Measurements from ENCODE around the gene NFATC1.

Gene NFATC1

GRCh38 chr18:79395761-79396404 lies at the start of gene NFATC1:
Gene NFATC1, plus strand, starts transcription at chr18:79395930. Its CDS starts 295 bp downstream, at chr18:79396225.
- DNase-seq, result peak; percentile 86

- DNase-seq, result no peak
Measured at GRCh38 chr18:79345981-79346380, 49.7 kb upstream of the NFATC1 start.

DNA sequence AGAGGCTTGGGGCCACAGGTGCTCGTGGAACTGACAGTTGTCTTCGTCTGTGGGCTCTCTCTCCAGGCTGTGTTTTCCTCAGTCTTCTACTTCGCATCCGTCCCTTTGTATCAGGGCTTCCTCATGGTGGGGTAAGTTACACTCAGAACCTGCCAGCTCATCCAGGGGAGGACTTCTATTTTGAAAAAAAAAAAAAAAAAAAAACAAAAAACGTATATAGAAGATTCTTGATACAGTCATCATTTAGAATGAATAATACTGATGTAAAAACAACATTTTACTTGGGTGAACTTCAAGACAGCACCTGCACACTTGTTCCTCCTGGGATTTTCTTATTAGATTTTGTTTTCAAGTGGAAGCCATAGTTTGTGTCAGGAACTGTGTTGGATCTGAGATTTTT lies 47.7 kb upstream of the NFATC1 start:
- DNase-seq, result no peak

GRCh38 chr18:79352432-79352831 lies 43.3 kb upstream of the NFATC1 start:
- DNase-seq, result no peak

DNA sequence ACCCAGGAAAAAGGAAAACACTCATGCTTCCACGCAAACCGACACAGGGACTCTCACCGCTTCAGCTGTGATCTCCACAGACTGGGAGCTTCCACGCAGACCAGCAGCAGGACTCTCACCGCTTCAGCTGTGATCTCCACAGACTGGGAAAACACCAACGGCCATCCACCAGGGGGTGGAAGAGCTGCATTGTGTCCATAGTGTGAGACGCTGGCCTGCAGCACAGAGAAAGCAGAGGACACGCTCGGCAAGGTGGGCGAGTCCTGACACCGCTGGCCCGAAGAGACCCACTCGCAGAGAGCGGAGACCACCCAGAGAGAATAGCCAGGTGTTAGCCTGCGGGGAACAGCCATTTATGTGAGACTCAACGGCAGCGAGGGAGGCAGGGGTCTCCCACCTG lies 42.5 kb upstream of the NFATC1 start:
- DNase-seq, result no peak

GRCh38 chr18:79354350-79354749 lies 41.4 kb upstream of the NFATC1 start:
- DNase-seq, result no peak

DNA sequence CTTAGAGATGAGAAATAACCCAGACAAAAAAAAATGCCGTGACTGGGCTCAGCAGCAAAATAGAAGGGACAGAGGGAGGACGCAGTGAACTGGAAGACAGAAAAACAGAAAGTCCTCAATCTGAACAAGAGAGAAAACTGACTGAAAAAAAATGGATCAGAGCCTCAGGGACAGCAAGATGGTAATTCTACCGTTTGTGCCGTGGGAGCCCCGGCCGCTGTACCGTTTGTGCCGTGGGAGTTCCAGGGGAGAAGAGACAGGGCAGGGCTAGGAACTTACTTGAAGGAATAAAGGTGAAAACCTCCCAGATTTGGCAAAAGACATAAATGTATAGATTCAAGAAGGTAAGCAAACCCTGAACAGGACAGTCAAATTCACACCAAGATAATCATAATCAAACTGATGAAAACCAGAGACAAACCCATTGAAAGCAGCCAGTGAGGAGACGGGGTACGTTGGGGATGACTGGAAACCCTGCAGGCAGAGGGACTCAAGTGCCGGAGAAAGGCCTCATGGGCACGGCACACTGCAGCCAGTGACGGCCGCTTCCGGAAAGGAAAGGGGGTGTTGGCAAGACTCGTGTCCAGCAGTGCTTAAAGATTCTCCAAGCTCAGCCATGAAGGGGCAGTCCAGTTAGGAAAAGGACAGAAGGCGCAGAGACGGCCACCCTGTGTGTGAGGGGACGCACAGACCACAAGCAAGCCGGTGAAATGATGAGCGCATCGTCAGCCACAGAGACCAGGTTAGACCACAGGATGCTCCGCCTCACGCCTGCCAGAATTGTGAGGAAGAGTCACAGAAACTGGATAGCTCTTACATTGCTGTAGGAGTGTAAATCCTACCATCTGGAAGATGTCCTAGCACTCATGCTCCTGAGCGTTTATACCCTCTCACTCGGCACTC lies 40.0 kb upstream of the NFATC1 start:
- DNase-seq, result no peak

DNA sequence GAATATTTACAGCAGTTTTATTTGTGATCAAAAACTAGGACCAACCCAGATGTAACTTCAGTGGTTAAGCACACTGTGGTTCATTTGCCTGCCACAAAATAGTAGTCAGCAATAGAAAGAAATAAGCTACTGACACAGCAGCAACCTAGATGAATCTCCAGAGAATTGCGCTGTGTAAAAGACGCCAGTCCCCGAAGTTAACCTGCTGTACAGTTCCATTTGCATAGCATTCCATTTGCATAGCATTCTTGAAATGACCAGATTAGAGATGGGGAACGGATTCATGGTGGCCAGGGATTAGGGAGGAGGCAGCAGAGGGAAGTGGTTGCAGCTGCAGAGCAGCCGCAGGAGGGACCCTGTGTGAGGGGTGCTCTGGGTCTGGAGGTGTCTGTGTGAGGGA lies 39.3 kb upstream of the NFATC1 start:
- no peak for DNase-seq

- DNase-seq, result no peak
Measured at GRCh38 chr18:79360933-79361332, 34.8 kb upstream of the NFATC1 start.

DNA sequence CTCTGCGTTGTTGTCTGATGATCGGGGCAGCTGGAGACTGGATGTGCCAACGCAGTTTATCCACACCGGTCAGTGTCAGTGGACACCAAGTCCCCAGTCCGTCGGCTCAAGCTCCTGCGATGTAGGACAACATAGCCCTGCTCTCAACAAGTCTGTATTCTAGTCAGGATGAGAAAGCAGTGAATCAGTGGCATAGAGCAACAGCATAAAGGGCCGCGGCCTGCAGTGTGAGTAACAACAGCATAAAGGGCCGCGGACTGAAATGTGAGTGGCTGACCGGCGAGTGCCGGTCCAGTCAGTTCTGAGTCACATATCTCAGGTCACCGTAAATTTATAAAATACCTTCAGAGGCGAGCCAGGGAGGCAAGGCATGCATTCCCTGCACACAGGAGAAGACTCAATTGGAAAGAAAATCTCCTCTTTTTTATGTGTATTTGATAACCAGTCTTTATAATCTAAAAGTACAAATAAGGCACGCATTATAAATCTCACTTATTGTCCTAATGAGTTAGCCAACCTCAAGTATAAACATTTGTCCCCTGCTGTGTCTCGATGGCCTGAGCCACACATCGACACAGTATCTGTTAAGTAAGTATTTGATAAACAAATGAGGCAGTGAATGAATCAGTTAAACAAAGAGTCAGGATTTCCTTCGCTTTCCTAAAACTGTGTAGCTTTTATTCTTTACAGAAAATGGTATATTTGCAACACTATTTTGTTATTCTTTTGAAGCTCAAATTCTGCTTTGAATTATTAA lies 33.8 kb upstream of the NFATC1 start:
- no peak for DNase-seq

DNA sequence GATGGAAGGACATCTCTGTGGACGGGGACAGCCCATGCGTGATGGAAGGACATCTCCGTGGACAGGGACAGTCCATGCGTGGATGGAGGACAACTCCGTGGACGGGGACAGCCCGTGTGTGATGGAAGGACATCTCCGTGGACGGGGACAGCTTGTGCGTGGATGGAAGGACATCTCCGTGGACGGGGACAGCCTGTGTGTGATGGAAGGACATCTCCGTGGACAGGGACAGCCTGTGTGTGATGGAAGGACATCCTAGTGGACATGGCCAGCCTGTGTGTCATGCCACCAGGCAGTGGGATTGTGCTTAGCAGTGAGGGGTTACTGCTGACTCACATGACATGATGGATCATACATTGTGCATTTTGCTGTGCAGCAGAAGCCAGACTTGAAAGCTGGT lies 30.0 kb upstream of the NFATC1 start:
- DNase-seq, result no peak

DNA sequence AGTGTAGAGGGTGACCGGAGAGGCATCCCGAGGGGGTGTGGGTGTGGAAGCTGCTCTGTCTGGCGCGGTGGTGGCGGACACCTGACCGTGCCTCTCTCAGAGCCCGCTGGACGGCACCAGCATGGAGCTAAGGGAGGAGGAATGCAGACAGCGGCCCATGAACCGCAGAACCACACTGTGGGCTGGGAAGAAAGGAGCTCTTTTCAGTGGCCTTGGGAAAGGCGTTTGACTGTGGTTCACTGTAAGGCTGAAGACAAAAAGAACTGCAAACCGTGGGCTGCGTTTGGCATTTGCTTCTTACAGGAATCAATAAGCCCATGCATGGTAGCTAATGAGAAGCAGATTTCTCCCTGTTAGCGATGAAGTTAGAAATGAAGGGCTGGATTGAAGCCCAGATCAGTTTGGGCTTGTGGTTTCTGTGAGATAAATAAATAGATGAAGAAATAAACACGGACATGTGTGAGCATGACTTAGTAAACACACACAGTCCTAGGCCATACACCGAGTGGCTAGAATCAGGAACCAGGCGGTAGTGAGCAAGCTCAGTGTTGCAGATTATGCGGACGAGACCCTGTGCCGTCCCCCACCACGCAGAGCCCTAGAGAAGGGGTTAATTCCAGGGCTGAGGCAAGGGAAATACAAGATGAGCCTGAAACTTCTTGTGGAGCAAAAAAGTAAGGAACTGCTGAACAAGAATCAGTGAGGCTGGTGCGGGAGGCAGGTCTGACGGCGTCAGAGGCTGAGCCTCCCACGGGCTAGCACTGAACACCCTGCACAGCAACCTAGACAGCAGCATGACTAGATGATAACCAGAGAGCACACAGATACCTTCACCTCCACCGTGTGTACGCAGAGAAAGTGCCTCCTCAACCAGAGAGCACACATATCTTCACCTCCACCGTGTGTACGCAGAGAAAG lies 29.3 kb upstream of the NFATC1 start:
- no peak for DNase-seq

- DNase-seq, result no peak
Measured at GRCh38 chr18:79367480-79367879, 28.2 kb upstream of the NFATC1 start.

- no peak for DNase-seq
Measured at GRCh38 chr18:79367989-79368388, 27.7 kb upstream of the NFATC1 start.

DNA sequence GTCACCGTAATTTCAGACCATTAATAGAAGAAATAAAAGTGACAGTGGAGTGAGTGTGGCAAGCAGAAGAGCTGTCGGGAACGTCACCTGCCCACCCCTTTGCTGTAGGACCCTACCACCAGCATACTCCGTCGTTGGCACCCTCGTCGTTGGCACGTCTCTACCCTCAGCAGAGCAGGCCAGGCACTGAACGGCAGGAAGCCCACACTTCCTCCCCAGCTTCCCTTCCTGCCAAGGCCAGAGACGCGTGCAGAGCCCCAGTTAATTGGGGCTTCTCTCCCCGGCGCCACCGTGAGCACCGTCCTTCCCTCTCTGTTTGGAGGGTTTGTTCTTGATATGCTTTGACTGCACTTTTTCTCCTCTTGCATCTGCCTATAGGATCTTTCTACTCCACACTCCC lies 27.0 kb upstream of the NFATC1 start:
- DNase-seq, result no peak

DNA sequence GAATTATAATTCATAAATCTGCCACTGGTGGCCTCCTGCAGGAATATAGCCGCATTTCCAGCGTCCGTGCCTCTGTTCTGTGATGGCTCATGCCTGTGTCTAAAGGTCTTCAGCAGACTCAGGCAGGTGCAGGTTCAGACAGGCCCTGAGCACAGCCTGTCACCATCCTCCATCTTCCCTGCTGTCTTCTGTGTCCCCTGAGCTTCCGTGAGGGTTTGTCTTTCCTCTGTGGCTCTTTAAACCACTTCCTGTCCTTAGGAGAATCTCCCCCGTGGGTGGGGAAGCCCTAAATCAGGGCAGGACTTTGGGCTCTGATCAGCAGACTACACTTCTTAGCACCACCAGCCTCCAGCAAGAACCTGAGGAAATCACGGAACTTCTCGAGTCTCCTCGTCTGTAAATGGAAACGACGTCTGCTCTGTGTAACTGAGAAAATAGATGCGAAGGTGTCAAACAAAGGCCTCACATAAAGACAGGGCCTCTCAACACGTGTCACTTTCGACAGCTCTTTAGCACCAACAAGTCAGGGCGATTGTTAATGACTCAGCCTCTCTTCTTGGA lies 24.1 kb upstream of the NFATC1 start:
- no peak for DNase-seq

GRCh38 chr18:79372461-79372860 lies 23.3 kb upstream of the NFATC1 start:
- DNase-seq, result no peak

DNA sequence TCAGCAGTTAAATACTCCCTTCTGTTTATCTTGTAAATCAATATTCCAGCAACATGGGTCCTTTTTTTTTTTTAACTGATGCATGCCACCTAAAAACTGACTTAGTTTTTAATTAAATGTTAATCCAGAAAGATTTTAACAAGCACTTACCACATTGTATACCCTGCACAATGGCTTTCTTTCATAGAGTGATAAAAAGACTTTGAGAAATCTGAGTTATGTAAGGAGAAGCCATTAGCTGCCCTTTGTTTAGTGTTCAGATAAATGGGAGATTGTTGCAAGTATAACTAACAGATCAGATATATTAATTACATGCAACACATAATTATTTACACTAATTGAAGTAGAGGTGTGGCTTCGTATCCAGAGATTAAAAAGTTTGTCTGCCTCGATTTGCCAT lies 22.7 kb upstream of the NFATC1 start:
- DNase-seq, result no peak

DNA sequence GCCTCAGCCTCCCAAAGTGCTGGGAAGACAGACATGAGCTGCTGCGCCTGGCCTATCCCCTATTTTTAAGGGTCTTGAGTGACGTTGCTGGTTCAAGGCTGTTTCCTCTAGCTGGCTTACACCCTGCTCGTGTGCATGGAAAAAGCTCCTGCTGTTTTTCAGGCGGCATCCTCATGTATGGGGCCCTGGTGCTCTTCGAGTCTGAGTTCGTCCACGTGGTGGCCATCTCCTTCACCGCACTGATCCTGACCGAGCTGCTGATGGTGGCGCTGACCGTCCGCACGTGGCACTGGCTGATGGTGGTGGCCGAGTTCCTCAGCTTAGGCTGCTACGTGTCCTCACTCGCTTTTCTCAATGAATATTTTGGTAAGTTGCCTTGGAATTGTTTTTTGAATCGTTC lies 22.0 kb upstream of the NFATC1 start:
- DNase-seq, result no peak

DNA sequence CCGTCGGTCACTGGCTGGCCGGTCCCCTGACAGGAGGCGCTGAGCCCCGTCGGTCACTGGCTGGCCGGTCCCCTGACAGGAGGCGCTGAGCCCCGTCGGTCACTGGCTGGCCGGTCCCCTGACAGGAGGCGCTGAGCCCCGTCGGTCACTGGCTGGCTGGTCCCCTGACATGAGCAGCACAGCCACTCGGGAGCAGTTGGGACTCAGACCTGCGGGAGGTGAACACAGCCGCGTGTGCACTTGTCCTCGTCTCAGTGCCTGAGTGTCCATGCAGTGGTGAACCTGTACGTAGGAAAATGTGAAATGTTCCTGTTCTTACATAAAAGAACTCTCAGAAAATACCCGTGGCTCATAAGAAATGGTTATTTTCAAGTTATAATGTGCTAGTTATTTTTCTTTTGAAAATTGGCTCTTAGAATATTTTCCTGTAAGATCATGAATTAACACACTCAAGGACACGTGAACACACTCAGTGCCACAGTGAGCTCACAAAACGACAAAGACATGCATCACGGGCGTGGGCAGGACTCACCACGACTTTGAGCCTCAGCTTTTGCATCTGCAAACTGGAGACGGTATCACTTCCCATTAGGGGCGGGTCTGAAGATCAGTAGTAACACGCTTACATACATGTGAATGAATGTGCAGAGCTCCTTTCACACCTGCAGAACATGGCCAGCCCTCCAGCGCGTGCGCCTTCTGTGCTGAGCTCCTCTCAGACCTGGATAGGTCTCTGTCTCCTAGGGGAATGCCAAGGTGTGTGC lies 21.1 kb upstream of the NFATC1 start:
- DNase-seq, result no peak

- DNase-seq, result no peak
Measured at GRCh38 chr18:79375441-79376154, 20.1 kb upstream of the NFATC1 start.

Data from activated naive CD4-positive, alpha-beta T cell treated with Interleukin-2 at 50 U/mL for 16 hours (primary cell).